ENCODE measurements around the gene CYS1. TPM values are rescaled to one million over a fixed set of nuclear protein-coding genes. Genes with fewer than 3 reads are reported as not detected.

The CYS1 gene
- total and polyA plus RNA-seq, 2 of the 13 experiments (the other 11 are each of a cell fraction or from before 2014, with no cell fraction given): 0.04 TPM; not detected in 1

DNA sequence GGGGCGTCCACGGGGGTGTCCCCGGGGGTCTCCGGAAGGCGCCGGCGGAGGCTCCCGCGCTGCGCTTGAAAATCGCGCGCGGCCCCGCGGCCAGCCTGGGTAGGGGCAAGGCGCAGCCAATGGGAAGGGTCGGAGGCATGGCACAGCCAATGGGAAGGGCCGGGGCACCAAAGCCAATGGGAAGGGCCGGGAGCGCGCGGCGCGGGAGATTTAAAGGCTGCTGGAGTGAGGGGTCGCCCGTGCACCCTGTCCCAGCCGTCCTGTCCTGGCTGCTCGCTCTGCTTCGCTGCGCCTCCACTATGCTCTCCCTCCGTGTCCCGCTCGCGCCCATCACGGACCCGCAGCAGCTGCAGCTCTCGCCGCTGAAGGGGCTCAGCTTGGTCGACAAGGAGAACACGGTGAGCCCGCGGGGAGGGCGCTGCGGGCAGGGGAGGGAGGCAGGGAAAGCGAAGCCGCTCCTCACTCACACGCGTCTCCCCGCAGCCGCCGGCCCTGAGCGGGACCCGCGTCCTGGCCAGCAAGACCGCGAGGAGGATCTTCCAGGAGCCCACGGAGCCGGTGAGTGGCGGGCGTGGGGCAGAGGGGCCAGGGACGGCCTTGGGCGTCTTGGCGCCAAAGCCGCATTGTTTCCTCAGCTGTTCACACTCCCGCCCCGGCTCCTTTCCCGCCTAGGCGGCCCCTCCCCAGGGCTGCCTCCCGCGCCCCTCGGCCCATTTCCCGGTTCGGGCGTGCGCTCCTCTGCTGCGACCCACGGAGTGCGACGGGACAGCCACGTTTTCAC lies 42.5 kb upstream of the CYS1 start, which contains the start of gene RRM2 (continued):
- peak; percentile 72; the same call in 1 of the 2 replicates for TF ChIP-seq ZNF546 (CRISPR knock-in tag; conservative IDR thresholded peaks at IDR 0.05)
- TF ChIP-seq KDM5B (CRISPR knock-in tag; IDR thresholded peaks at IDR 0.05; ENCODE audit: borderline replicate concordance): peak; percentile 88; the same call in 1 of the 2 replicates
- peak; percentile 89; the same call in 1 of the 2 replicates for TF ChIP-seq ZNF256 (CRISPR knock-in tag; conservative IDR thresholded peaks at IDR 0.05)
- no peak for TF ChIP-seq ZNF251 (CRISPR knock-in tag; IDR thresholded peaks at IDR 0.05)
- no peak for TF ChIP-seq NFE2L2 (IDR thresholded peaks at IDR 0.05; ENCODE audit: low read length)
- TF ChIP-seq MIER2 (CRISPR knock-in tag; IDR thresholded peaks at IDR 0.05): peak; percentile 60; the same call in 1 of the 2 replicates
- peak; percentile 73 for TF ChIP-seq CHD2 (IDR thresholded peaks at IDR 0.05; ENCODE audit: low read depth, low read length)
- peak; percentile 99 for TF ChIP-seq THYN1 (CRISPR knock-in tag; IDR thresholded peaks at IDR 0.05; ENCODE audit: borderline replicate concordance, low read depth)
- TF ChIP-seq NCOA2 (CRISPR knock-in tag; IDR thresholded peaks at IDR 0.05): peak; percentile 11; the same call in 1 of the 2 replicates
- 0 out of 2 replicates have a peak, but pooled peaks have one; percentile 47 for TF ChIP-seq ZNF343 (CRISPR knock-in tag; IDR thresholded peaks at IDR 0.05)
- TF ChIP-seq NCOA1 (CRISPR knock-in tag; IDR thresholded peaks at IDR 0.05): 0 out of 2 replicates have a peak, but pooled peaks have one; percentile 16
- TF ChIP-seq, protein P1, sequence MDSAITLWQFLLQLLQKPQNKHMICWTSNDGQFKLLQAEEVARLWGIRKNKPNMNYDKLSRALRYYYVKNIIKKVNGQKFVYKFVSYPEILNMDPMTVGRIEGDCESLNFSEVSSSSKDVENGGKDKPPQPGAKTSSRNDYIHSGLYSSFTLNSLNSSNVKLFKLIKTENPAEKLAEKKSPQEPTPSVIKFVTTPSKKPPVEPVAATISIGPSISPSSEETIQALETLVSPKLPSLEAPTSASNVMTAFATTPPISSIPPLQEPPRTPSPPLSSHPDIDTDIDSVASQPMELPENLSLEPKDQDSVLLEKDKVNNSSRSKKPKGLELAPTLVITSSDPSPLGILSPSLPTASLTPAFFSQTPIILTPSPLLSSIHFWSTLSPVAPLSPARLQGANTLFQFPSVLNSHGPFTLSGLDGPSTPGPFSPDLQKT (CRISPR knock-in tag; IDR thresholded peaks at IDR 0.05; ENCODE audit: borderline replicate concordance): peak; percentile 80
- no peak for TF ChIP-seq TEAD2 (CRISPR knock-in tag; IDR thresholded peaks at IDR 0.05)
- TF ChIP-seq PITX1 (CRISPR knock-in tag; IDR thresholded peaks at IDR 0.05): peak; percentile 66; the same call in 1 of the 2 replicates
- TF ChIP-seq DMAP1 (CRISPR knock-in tag; IDR thresholded peaks at IDR 0.05): peak; percentile 70; the same call in 1 of the 2 replicates
- TF ChIP-seq XRCC5 (optimal IDR thresholded peaks at IDR 0.05; ENCODE audit: low read length): no peak
- TF ChIP-seq ZNF607 (CRISPR knock-in tag; IDR thresholded peaks at IDR 0.05; ENCODE audit: borderline replicate concordance): peak; percentile 18; the same call in 1 of the 2 replicates
- no peak for TF ChIP-seq ZNF720 (CRISPR knock-in tag; IDR thresholded peaks at IDR 0.05)
- no peak for TF ChIP-seq ONECUT2 (CRISPR knock-in tag; IDR thresholded peaks at IDR 0.05)
- TF ChIP-seq NFYC (CRISPR knock-in tag; IDR thresholded peaks at IDR 0.05): peak; percentile 95
- TF ChIP-seq, protein P2, sequence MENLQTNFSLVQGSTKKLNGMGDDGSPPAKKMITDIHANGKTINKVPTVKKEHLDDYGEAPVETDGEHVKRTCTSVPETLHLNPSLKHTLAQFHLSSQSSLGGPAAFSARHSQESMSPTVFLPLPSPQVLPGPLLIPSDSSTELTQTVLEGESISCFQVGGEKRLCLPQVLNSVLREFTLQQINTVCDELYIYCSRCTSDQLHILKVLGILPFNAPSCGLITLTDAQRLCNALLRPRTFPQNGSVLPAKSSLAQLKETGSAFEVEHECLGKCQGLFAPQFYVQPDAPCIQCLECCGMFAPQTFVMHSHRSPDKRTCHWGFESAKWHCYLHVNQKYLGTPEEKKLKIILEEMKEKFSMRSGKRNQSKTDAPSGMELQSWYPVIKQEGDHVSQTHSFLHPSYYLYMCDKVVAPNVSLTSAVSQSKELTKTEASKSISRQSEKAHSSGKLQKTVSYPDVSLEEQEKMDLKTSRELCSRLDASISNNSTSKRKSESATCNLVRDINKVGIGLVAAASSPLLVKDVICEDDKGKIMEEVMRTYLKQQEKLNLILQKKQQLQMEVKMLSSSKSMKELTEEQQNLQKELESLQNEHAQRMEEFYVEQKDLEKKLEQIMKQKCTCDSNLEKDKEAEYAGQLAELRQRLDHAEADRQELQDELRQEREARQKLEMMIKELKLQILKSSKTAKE (CRISPR knock-in tag; IDR thresholded peaks at IDR 0.05; ENCODE audit: borderline replicate concordance): peak; percentile 70; the same call in 1 of the 2 replicates
- peak; percentile 79 for TF ChIP-seq NFKB2 (CRISPR knock-in tag; IDR thresholded peaks at IDR 0.05; ENCODE audit: borderline replicate concordance)
- TF ChIP-seq ZSCAN30 (CRISPR knock-in tag; IDR thresholded peaks at IDR 0.05): no peak
- TF ChIP-seq HHEX (CRISPR knock-in tag; IDR thresholded peaks at IDR 0.05): no peak
- TF ChIP-seq, protein P3, sequence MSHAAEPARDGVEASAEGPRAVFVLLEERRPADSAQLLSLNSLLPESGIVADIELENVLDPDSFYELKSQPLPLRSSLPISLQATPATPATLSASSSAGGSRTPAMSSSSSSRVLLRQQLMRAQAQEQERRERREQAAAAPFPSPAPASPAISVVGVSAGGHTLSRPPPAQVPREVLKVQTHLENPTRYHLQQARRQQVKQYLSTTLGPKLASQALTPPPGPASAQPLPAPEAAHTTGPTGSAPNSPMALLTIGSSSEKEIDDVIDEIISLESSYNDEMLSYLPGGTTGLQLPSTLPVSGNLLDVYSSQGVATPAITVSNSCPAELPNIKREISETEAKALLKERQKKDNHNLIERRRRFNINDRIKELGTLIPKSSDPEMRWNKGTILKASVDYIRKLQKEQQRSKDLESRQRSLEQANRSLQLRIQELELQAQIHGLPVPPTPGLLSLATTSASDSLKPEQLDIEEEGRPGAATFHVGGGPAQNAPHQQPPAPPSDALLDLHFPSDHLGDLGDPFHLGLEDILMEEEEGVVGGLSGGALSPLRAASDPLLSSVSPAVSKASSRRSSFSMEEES (CRISPR knock-in tag; IDR thresholded peaks at IDR 0.05): peak; percentile 6; the same call in 1 of the 2 replicates
- peak; percentile 39; the same call in 1 of the 2 replicates for TF ChIP-seq ZNF558 (CRISPR knock-in tag; IDR thresholded peaks at IDR 0.05; ENCODE audit: borderline replicate concordance)
- TF ChIP-seq ZBTB7B (CRISPR knock-in tag; IDR thresholded peaks at IDR 0.05): peak; percentile 84; the same call in 1 of the 2 replicates
- TF ChIP-seq ISX (CRISPR knock-in tag; conservative IDR thresholded peaks at IDR 0.05): 0 out of 2 replicates have a peak, but pooled peaks have one; percentile 73

All from HepG2 (cell line).